ENCODE measurements around the gene ZNF621.
A peak's percentile ranks its signal among the peaks of the same experiment; 100 is the strongest.

The ZNF621 gene

DNA sequence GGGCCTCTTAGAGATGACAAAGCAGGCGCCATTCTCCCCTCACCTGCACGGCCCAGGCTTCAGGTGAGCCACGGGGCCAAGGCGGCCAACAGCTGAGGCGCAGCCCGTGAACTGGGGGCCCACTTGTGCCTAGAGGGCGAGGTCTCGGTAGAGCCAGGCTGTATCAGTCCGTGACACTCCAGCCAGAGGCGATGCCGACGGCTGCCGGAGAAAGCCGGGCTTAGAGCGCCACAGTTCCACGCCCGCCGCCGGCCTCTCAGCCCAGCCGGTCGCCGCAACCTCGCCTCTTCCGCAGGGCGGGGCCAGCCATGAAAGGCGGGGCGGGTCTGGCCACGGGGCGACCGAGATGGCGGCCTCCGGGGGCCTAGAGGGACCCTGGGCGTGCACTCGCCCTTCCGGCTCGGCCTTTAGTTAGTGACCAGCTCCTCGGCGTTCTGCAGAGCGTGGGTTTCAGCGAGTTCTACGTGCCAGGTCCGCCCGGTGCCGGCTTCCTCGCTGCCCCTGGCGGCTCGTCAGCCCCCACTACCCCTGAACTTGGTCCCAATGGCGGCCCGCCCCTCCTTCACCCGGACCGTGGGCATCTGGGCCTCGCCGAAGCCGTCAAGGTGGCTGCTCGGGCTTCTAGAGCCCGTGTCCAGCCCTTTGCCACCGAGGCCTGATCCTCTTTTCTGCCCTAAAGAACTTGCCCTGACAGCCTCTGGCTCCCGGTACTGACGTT, at the start of gene ZNF621:
Gene ZNF621 (plus strand): TSS at position 393 of the 718 bp plus-strand sequence. CDS start 881 bp downstream, outside the sequence.
- peak; percentile 79 for DNase-seq (ENCODE audit: extremely low read depth in 1 of 2, low read depth in 1 of 2)

DNA sequence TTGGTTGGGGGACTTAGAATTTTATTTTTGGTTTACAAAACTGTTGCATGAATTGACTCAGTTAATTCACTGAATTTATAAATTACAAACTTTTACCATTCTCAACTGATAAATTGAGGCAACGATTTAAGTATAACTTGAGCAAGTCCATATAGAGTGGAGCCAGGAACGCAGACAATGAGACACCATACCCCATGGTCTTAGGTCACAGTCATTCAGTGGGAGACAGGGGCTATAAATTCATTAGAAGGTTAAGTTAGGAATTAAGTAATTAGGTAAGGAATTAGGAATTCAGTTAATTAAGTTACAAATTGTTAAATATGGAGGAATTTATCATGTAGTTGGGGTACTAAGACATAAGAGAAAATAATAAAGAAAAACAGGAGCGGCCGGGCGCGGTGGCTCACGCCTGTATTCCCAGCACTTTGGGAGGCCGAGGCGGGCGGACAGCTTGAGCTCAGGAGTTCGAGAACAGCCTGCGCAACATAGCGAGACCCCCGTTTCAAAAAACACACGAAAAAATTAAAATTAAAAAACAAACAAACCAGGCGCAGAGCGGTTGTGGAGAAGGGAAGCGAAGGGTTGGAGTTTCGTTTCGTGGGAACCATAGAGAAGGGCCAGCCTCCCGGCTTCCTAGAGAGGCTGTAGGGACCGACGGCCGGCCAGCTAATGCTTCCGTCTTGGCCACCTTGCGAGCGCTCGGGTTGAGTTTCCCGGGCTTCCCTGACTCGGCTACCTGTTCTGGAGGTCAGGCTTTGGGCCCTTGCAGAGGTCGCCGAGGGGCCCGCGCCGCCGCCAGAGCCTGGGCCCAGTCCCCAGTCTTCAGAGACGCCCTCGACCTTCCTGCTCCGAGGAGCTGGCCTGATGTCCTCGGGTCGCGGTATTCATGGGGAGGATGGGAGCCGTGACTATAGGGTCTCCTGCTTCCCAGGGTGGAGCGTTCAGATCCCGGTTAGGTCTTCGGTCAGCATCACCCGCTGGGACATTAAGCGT, 48.0 kb upstream of the ZNF621 start, which contains the start of gene ZNF619:
Gene ZNF619 (plus strand): TSS at position 645 of the 993 bp plus-strand sequence. CDS start 858 bp downstream, outside the sequence.
- DNase-seq (ENCODE audit: extremely low read depth in 1 of 2, low read depth in 1 of 2), result peak in 1 of 2 donors; percentile 21

DNA sequence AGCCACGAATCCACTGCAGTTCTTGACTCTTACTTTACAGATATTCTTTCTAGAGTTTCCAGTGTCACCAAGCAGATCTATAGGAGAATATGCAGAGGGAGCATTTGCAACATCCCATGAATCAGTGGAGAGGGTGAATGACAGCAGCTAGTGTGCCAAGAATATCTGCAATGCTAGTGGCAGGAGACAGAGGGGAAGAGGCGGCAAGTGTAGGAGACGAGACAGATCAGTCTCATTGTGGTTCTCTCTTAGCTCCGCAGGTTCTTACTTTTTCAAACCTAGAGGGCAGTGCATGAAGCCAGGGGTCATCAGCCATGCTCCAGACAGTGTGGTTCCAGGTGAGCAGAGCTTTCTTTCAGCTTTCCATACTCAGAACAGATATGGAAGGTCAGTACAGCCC, 47.1 kb upstream of the ZNF621 start:
- DNase-seq (ENCODE audit: extremely low read depth in 1 of 2, low read depth in 1 of 2), result no peak

DNA sequence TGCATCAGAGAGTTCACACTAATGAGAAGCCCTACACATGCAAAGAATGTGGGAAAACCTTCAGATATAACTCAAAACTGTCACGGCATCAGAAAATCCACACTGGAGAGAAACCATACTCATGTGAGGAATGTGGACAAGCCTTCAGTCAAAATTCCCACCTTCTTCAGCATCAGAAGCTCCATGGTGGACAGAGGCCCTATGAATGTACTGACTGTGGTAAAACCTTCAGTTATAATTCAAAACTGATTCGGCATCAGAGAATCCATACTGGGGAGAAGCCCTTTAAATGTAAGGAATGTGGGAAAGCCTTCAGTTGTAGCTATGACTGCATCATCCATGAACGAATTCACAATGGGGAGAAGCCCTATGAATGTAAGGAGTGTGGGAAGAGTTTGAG, 37.6 kb upstream of the ZNF621 start:
- DNase-seq (ENCODE audit: extremely low read depth in 1 of 2, low read depth in 1 of 2), result no peak

DNA sequence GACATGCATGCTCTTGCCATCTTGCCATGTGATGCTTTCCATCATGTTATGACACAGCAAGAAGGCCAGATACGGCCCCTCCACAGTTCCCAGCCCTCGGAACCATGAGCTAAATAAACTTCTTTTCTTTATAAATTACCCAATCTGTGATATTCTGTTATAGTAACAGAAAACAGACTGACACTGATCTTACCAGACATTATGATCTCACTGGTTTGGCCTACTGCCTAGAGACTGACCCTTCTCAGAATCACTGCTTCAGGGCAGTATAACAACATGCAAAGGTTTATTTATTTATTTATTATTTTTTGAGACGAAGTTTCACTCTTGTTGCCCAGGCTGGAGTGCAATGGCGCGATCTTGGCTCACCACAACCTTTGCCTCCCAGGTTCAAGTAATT, 33.8 kb upstream of the ZNF621 start:
- no peak for DNase-seq (ENCODE audit: extremely low read depth in 1 of 2, low read depth in 1 of 2)

DNA sequence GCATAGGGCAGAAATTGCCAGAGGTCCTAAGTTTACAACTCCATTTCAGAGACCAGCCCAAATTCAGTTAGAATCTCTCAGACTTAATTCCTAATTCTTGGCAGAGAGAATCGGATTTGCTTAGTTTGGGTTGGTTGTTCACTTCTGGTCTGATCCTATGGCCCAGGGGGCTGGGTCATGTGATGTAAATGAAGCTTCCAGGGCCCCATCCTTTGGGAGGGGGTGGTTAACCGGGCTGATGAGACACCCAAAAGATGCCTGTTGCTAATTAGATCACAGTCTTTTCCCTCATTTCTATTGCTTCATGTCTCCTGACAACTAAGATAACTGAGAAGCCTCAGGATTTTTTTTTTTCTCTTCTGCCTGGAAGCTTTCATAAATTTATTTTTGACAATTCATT, 30.1 kb upstream of the ZNF621 start:
- no peak for DNase-seq (ENCODE audit: extremely low read depth in 1 of 2, low read depth in 1 of 2)

DNA sequence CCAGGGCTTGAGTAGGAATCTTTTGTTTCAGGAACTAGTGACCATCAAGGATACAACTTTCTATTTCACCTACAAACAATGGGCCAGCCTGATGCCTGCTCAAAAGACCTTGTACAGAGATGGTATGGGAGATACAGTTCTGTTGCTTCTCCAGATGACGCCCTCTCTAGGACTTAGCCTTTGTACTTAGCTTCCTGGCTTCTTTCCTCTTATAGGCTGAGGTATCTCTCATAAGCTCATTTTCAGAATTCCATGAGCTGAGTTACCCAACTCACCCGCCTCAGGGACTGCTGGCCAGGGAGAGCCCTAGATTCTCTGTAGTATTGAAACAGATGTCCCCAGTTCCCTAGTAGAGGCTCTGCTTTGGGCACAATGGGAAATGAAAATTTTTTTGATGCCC, 27.5 kb upstream of the ZNF621 start:
- DNase-seq (ENCODE audit: extremely low read depth in 1 of 2, low read depth in 1 of 2), result no peak

DNA sequence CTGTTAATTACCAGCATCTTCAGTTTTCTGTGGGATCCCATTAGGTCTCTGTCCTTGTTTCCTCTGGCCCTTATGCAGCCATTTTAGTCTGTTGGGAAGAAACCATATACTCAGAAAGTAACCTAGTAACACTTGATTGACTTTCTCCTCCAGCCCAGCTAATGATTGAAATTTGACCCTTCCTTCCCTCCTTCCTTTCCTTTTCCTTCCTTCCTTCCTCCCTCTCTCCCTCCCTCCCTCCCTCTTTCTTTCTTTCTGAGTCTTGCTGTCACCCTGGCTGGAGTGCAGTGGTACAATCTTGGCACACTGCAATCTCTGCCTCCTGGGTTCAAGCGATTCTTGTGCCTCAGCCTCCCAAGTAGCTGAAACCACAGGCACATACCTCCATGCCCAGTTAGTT, 24.8 kb upstream of the ZNF621 start:
- DNase-seq (ENCODE audit: extremely low read depth in 1 of 2, low read depth in 1 of 2), result no peak

DNA sequence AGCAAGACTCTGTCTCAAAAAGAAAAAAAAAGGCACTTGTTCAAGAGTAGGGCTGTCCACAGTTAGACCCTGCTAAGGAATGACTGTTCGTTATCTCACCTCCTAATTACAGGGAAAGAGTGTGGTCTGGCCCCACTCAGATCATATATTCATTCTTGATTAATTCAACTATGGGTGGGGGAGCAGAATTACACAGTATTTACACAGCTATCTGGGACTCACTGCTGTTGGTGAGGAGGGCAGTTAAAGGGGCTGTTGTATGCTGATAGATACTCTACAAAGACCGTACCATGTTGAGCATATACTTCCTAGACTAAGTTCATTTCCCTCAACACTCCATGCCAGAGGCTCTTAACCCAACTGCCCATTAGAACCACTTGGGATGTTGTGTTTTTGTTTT, 22.7 kb upstream of the ZNF621 start:
- DNase-seq (ENCODE audit: extremely low read depth in 1 of 2, low read depth in 1 of 2), result no peak

DNA sequence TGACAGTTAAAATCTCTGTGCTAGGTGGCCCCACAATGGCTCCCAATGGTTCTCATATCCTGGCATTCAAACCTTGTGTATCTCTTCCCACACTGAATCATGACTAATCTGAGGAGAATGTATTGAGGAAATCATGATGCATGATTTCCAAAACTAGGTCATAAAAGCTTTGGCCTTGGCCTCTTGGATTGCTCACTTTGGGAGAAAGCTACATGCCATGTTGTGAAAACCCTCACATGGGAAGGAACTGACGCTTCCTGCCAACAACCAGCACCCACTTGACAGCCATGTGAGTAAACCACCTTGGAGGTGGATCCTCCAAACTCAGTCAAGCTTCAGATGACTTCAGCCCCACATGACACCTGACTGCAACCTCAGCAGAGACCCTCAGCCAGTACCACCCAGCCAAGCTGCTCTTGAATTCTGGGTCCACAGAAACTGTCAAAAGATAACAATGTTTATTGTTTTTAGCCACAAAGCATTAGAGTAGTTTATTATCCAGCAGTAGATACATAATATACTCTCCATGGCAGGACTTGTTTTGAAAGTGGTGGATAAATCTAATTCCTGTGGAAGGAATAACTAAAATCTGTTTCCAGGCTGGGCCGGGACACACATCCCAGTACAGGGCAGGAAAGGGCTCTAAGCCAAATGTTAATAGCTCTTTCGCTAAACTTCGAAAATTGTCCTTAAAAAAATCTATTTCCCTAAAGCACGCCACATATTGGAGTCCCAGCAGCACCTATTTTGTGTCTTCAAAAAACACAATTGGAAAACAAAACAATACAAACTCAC, 19.9 kb upstream of the ZNF621 start:
- no peak for DNase-seq (ENCODE audit: extremely low read depth in 1 of 2, low read depth in 1 of 2)

DNA sequence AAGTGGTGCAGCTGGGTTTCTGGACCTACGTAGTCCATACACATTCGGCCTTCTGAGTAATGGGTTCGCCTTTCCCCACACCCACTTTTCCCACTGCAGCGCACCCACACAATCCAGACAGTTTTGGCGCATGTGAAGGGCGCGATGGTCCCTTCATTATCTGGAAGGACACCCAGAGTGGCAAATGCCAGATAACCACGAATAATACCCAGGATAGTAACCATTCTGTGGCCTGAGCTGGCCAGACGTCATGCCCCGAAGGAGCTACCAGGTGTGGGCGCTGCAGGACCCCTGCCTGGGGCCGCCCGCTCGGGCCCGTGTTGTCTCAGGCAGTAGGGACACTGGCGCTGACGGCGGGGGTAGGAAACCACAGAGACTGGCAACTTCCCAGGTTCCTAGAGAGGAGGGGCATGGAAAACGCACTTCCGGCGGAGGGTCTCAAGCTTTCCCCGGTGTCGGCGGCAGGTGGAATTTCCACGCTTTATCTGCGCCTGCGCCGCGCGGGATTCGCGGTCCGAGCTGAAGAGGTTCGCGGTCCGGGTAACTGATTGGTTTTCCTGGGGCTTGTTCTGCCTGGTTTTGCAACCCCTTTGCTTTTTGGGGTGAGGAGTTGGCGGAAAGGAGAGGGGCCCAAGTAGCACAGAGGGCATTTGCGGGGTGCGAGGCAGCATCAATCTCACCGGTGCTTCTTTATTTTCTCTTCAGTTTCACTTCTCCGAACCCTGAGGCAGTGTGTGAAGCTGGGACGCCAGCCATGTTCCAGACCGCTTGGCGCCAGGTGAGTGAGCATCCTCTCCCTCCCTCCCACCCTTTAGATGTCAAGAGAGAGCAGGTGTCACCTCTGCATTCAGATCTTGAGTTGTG, 18.9 kb upstream of the ZNF621 start, which contains the start of gene ZNF620:
Gene ZNF620 (plus strand): TSS at position 441 of the 864 bp plus-strand sequence. CDS start 314 bp downstream, at position 755.
- peak; percentile 28 to 33 for DNase-seq (ENCODE audit: extremely low read depth in 1 of 2, low read depth in 1 of 2)

DNA sequence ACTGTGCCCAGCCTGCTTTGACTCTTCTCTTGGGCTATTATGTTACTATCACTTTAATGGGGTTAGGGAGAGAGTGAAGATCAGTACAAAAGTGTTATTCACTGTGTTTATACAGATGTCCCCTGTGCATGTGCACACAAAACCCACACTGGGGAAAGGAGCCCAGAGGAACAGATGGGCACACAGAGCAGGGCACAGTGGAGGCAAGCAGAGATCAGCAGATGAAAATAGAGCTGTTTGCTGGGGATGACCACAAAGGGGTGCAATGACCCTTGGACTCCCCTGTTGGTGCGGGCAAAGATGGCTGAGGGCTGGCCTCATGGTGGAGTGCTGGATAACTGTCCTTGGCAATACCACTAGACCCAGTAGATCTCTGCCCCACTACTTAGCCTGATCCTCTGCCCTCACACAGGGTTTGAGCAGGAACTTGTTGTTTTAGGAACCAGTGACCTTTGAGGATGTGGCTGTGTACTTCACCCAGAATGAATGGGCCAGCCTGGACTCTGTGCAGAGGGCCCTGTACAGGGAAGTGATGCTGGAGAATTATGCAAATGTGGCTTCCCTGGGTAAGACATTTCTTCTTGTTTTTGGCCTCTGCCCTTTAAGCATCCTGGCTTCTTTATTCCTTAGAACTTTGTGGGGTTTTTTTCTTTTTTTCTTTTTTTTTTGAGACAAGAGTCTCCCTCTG, 13.6 kb upstream of the ZNF621 start:
- DNase-seq (ENCODE audit: extremely low read depth in 1 of 2, low read depth in 1 of 2), result no peak

DNA sequence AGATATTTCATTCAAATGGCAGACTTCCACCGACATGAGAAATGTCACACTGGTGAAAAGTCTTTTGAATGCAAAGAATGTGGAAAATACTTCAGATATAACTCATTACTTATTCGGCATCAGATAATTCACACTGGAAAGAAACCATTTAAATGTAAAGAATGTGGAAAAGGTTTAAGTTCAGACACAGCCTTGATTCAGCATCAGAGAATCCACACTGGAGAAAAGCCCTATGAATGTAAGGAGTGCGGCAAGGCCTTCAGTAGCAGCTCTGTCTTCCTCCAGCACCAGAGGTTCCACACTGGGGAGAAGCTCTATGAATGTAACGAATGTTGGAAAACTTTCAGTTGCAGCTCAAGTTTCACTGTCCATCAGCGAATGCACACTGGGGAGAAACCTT, 8.6 kb upstream of the ZNF621 start:
- no peak for DNase-seq (ENCODE audit: extremely low read depth in 1 of 2, low read depth in 1 of 2)

DNA sequence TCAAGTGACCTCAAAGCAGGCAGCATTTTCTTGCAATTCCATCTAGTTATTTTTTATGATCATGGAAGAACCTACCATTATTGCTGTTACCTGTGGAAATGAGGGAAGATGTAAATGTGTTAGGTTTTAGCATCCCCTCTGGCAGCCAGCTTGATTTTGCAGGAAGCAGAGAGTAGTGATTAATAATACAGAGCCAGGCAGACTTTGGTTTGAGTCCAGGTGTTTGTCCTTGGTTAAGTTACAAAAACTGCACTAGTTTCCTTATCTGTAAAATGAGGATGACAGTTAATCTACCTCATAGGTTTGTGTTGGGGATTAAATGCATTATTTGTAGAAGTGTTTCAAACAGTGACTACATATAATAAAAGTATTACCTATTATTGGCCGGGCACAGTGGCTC, 6.7 kb upstream of the ZNF621 start:
- no peak for DNase-seq (ENCODE audit: extremely low read depth in 1 of 2, low read depth in 1 of 2)

DNA sequence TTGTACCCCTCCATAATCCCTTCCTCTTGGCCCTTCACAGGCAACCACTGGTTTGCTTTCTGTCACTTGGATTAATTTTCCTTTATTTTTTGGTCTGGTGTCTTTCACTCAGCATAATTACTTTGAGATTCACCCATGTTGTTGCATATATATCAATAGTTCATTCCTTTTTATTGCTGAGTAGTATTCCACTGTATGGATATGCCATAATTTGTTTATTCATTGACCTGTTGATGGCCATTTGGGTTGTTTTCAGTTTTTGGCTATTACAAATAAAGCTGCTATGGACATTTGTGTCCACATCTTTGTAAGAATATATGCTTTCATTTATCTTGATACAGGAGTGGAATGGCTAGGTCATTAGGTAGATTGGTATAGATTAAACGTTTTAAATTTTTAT, 5.9 kb upstream of the ZNF621 start:
- DNase-seq (ENCODE audit: extremely low read depth in 1 of 2, low read depth in 1 of 2), result no peak

DNA sequence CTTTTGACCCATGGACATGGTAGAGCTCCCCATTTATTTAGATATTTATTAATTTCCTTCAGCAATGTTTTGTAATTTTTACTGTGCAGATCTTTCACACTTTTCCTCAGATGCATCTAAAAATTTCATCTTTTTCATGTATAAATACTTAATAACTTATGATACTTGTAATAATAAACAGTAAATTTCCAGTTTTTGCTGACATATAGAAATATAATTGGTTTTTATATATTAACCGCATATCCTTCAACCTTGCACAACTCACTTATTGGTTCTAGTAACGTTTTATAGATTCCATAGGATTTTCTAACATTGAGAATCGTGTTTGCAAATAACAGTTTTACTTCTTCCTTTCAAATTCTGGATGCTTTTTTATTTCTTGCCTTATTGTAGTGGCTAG, 3.5 kb upstream of the ZNF621 start:
- no peak for DNase-seq (ENCODE audit: extremely low read depth in 1 of 2, low read depth in 1 of 2)

DNA sequence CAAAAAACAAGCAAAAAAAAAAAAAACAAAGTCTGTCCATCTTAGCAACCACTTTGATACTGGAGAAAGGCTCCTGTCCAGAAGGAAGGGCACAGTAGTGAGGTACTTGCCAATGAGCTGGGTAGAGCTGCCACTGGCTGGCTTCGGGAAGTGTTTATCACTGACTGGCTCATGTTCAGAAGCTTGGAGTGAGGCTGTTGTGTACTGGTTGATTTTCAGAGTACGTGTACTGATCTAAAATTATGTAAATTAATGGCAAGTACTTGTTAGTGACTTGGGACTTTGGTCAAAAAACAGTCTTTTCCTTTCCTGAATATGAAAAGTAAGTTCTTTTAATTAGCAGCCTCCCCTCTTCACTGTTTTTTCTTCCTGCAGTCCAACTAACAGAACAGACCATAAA, 979 bp upstream of the ZNF621 start:
- no peak for DNase-seq (ENCODE audit: extremely low read depth in 1 of 2, low read depth in 1 of 2)

DNA sequence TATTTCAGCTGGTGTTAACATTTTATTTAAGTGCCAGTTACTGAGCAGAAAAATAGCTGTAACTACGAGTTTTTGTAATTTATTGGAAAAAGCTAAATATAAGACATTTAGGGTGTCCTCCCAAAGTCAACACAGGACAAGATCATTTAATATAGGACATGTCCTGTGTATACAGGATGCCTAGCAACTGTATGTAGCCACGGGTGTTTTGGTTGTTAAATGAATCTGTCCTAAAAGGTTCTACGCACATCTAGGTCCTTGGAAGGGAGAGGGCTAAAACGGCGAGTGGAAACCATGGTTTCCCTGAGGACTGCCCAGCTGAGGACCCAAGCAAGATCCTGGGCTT, 565 bp upstream of the ZNF621 start:
- DNase-seq (ENCODE audit: extremely low read depth in 1 of 2, low read depth in 1 of 2), result no peak

DNA sequence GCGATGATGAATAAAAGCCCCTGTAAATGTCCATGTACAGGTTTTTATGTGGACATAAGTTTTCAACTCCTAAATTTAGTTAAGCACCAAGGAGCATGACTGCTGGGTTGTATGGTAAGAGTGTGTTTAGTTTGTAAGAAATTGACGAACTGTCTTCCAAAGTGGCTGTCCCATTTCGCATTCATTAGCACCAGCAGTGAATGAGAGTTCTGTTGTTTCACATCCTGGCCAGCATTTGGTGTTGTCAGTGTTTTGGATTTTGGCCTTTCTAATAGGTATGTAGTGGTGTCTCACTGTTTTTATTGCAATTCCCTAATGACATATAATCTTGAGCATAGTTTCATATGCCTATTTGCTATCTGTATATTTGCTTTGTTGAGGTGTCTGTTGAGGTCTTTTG, 3.7 kb downstream of the ZNF621 start:
- DNase-seq (ENCODE audit: extremely low read depth in 1 of 2, low read depth in 1 of 2), result no peak
